SU-DHL-6 (cell line): ENCODE data around the gene SCAMP3.

Source experiments
- H2AFZ ChIP-seq: fragments of 200-600 bp; sonication (generic); 2 replicates; pipeline ENCODE4 v1.6.1; 2014; ENCODE audit warnings: low read depth, mild to moderate bottlenecking, moderate library complexity, mixed read lengths, antibody characterized with exemption, low read length; ENCODE audit not compliant: severe bottlenecking
- H3F3A ChIP-seq: fragments of 200-600 bp; shearing (Covaris generic); 2 replicates; pipeline ENCODE4 v1.6.0; 2016; ENCODE audit warnings: antibody characterized with exemption, mild to moderate bottlenecking; ENCODE audit not compliant: insufficient read depth
- H3K27ac ChIP-seq: fragments of 200-600 bp; sonication (generic); 2 replicates; pipeline ENCODE4 v1.5.1; 2016; ENCODE audit warnings: low read depth, mild to moderate bottlenecking, low read length, moderate library complexity, mixed read lengths
- H3K27me3 ChIP-seq: fragments of 200-600 bp; sonication (generic), shearing (Covaris generic); 2 replicates; pipeline ENCODE4 v1.6.0; 2014; ENCODE audit warnings: mild to moderate bottlenecking, low read length
- H3K36me3 ChIP-seq: fragments of 200-600 bp; sonication (generic); 2 replicates; pipeline ENCODE4 v1.6.1; 2014; ENCODE audit warnings: mild to moderate bottlenecking, low read length, mixed read lengths
- H3K4me2 ChIP-seq: fragments of 300-600, 200-600 bp; shearing (Covaris generic), sonication (generic); 2 replicates; pipeline ENCODE4 v1.6.0; 2014; ENCODE audit warnings: low read length, low read depth, mild to moderate bottlenecking; ENCODE audit not compliant: poor library complexity, severe bottlenecking
- H3K4me3 ChIP-seq: fragments of 200-600 bp; sonication (generic); 2 replicates; pipeline ENCODE4 v1.5.1; 2014; ENCODE audit warnings: antibody characterized with exemption, low read length, mild to moderate bottlenecking, mixed read lengths; ENCODE audit not compliant: insufficient read depth, poor library complexity, severe bottlenecking
- H3K79me2 ChIP-seq: fragments of 200-600 bp; sonication (generic); 2 replicates; pipeline ENCODE4 v1.6.1; 2014; ENCODE audit warnings: mild to moderate bottlenecking, low read length, moderate library complexity; ENCODE audit not compliant: insufficient read depth
- H3K9ac ChIP-seq: fragments of 200-600 bp; sonication (generic); 2 replicates; pipeline ENCODE4 v1.7.0; 2014; ENCODE audit warnings: mild to moderate bottlenecking, low read length
- H3K9me2 ChIP-seq: fragments of 200-600 bp; sonication (generic); replicated peaks from 2 replicates; pipeline ENCODE4 v1.6.1; 2014; ENCODE audit warnings: low read length; ENCODE audit not compliant: insufficient read depth
- H3K9me3 ChIP-seq: fragments of 200-600 bp; sonication (generic); 2 replicates; pipeline ENCODE4 v1.6.1; 2014; ENCODE audit warnings: low read length, mixed read lengths; ENCODE audit not compliant: insufficient read depth
- H4K20me1 ChIP-seq: fragments of 200-600 bp; sonication (generic); 2 replicates; pipeline ENCODE4 v1.6.1; 2014; ENCODE audit warnings: low read depth, mild to moderate bottlenecking, antibody characterized with exemption, low read length, moderate library complexity, mixed read lengths
- EZH2phosphoT487 ChIP-seq: fragments of 200-600 bp; sonication (generic), shearing (Covaris generic); conservative IDR thresholded peaks from 2 replicates; pipeline ENCODE4 v1.6.1; 2018; ENCODE audit warnings: mild to moderate bottlenecking, antibody characterized with exemption, low read length, moderate library complexity, mixed read lengths
- TF ChIP-seq, protein P1 (sequence below): fragments of 200-600 bp; sonication (generic); IDR thresholded peaks from one replicate; pipeline ENCODE4 v1.5.1; 2017; ENCODE audit warnings: antibody characterized with exemption, mild to moderate bottlenecking, low read length, moderate library complexity; ENCODE audit not compliant: insufficient read depth, poor library complexity, severe bottlenecking

SCAMP3 gene

GRCh38 chr1:155244368-155245162 lies 17.6 kb downstream of the SCAMP3 start:
- Histone ChIP-seq H3K27ac (peak overlapping the region; percentile 82), H3K4me3 (peak overlapping the region; percentile 71), H3K4me2 (peak overlapping the region; percentile 91), H3K79me2 (peaks cover 13% of the 10 kb centered on the region; the same call in 1 of the 2 replicates), H3K36me3 (no peaks in the 10 kb centered on the region), H2AFZ (peak overlapping the region; percentile 75), H3K9ac (peak overlapping the region; percentile 85), H3F3A (peaks cover 32% of the 10 kb centered on the region), H3K9me2 (no peaks in the 10 kb centered on the region), H3K9me3 (no peaks in the 10 kb centered on the region), H3K27me3 (no peaks in the 10 kb centered on the region), H4K20me1 (no peaks in the 10 kb centered on the region)
- TF ChIP-seq EZH2phosphoT487: no peak
- TF ChIP-seq, protein P1, sequence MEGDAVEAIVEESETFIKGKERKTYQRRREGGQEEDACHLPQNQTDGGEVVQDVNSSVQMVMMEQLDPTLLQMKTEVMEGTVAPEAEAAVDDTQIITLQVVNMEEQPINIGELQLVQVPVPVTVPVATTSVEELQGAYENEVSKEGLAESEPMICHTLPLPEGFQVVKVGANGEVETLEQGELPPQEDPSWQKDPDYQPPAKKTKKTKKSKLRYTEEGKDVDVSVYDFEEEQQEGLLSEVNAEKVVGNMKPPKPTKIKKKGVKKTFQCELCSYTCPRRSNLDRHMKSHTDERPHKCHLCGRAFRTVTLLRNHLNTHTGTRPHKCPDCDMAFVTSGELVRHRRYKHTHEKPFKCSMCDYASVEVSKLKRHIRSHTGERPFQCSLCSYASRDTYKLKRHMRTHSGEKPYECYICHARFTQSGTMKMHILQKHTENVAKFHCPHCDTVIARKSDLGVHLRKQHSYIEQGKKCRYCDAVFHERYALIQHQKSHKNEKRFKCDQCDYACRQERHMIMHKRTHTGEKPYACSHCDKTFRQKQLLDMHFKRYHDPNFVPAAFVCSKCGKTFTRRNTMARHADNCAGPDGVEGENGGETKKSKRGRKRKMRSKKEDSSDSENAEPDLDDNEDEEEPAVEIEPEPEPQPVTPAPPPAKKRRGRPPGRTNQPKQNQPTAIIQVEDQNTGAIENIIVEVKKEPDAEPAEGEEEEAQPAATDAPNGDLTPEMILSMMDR: no peak

- TF ChIP-seq EZH2phosphoT487: no peak
- TF ChIP-seq, protein P1: no peak
- Histone ChIP-seq H3K4me2 (peak overlapping the region; percentile 91), H3K9me2 (no peaks in the 10 kb centered on the region), H3K36me3 (no peaks in the 10 kb centered on the region), H3K79me2 (peaks cover 13% of the 10 kb centered on the region; the same call in 1 of the 2 replicates), H4K20me1 (no peaks in the 10 kb centered on the region), H3K4me3 (peak overlapping the region; percentile 71), H3K9ac (peak overlapping the region; percentile 85), H3K9me3 (no peaks in the 10 kb centered on the region), H3F3A (peaks cover 32% of the 10 kb centered on the region), H3K27ac (peak overlapping the region; percentile 82), H3K27me3 (no peaks in the 10 kb centered on the region), H2AFZ (no peak overlapping the region)
Measured at GRCh38 chr1:155242805-155243358, 19.3 kb downstream of the SCAMP3 start.

GRCh38 chr1:155241841-155242264 lies 20.3 kb downstream of the SCAMP3 start:
- H3K9ac ChIP-seq: peak overlapping the region; percentile 53
- H2AFZ ChIP-seq: no peak overlapping the region
- no peak for TF ChIP-seq EZH2phosphoT487
- TF ChIP-seq, protein P1: no peak
- H3K27me3 ChIP-seq: no peaks in the 10 kb centered on the region
- peak overlapping the region; percentile 59 for H3K27ac ChIP-seq
- H3K4me3 ChIP-seq: no peak overlapping the region
- peak overlapping the region; percentile 52 for H3K4me2 ChIP-seq
- no peaks in the 10 kb centered on the region for H4K20me1 ChIP-seq
- no peaks in the 10 kb centered on the region for H3K9me3 ChIP-seq
- no peaks in the 10 kb centered on the region for H3K36me3 ChIP-seq
- peaks cover 13% of the 10 kb centered on the region; the same call in 1 of the 2 replicates for H3K79me2 ChIP-seq
- no peaks in the 10 kb centered on the region for H3K9me2 ChIP-seq
- H3F3A ChIP-seq: peaks cover 25% of the 10 kb centered on the region
